ENCODE measurements around the gene GATAD2A. TPM values are rescaled to one million over a fixed set of nuclear protein-coding genes. Genes with fewer than 3 reads are reported as not detected.

The GATAD2A gene
- total and polyA plus RNA-seq, 2 of the 13 experiments (the other 11 are each of a cell fraction or from before 2014, with no cell fraction given) = 16.8 to 28.6 TPM

DNA sequence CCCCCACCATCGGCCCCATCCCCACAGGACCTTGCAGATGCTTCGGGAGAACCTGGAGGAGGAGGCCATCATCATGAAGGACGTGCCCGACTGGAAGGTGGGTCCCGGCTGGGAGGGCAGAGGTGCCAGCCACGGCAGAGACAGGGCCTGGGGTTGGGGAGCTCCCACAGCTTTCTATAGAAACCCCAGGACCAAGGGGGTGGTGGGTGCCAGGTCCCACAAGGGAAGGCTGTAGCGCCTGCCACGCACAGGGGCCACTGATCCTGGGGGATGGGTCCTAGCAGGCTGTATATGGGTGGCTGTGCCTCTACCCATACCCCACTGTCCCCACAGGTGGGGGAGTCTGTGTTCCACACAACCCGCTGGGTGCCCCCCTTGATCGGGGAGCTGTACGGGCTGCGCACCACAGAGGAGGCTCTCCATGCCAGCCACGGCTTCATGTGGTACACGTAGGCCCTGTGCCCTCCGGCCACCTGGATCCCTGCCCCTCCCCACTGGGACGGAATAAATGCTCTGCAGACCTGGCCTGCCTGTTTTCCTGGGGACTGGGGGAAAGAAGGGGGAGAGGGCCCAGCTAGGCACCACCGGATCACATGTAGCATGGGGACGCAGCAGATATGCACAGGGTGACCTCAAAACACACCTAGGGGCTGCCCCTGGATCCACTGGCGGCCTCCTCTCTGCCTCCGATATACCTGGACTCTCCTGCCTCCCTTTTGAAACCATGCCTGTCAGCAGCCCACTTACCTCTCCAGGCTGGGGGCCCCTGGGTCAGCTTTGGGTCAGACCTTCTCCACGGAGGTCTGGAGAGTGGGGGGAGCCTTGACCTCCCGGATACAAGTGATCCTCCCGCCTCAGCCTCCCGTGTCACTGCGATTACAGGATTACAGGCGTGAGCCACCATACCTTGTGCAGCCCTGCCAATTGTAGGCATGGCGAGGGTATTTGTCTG, 122.5 kb downstream of the GATAD2A start:
- no peak for ATAC-seq
- DNase-seq (ENCODE audit: low spot score) = no peak
- Histone ChIP-seq H3K27ac (ENCODE audit: extremely low read length, insufficient read depth, low read length) (no peak overlapping the region), H4K20me1 (ENCODE audit: insufficient read depth, low read length) (peaks cover 7% of the 10 kb centered on the region), H3K27me3 (ENCODE audit: control insufficient read depth in 1 of 2, insufficient read depth in 2 of 2, low read length in 2 of 2) (no peaks in the 10 kb centered on the region), H3K9me3 (ENCODE audit: low read length) (no peaks in the 10 kb centered on the region), H3K4me3 (replicated peaks in 1 of 3; ENCODE audit: insufficient read depth in 1 of 3, low read depth in 2 of 3, low read length in 3 of 3) (no peak overlapping the region), H3K9ac (ENCODE audit: insufficient read depth, low read depth, low read length) (no peak overlapping the region), H3K36me3 (replicated peaks in 1 of 2; ENCODE audit: control insufficient read depth in 1 of 2, insufficient read depth in 2 of 2, low read length in 2 of 2) (peaks cover 6 to 24% of the 10 kb centered on the region in 2 experiments; a peak in 3 of 5 replicates), H3K79me2 (ENCODE audit: insufficient read depth, low read length) (peaks cover 3% of the 10 kb centered on the region), H3K4me2 (ENCODE audit: low read depth, low read length) (no peak overlapping the region), H3K4me1 (ENCODE audit: insufficient read depth, low read length) (peaks cover 4% of the 10 kb centered on the region; the same call in 1 of the 2 replicates), H2AFZ (ENCODE audit: low read length) (no peak overlapping the region)
- BruUV-seq (replicated peaks) = no TSS peak
- intact Hi-C loops (cut with micrococcal nuclease; ENCODE audit: unreplicated experiment) = no loop called here
- ChIA-PET POLR2A (no interaction called here), CTCF (ENCODE audit: low intra/inter-chr PET ratio, low total read pairs) (no interaction called here)
- 98% methylated on average over 17 of the region's 27 CpGs for WGBS (ENCODE audit: low lambda C conversion rate)
- no peak for FAIRE-seq
- TF ChIP-seq AGO2 (optimal IDR thresholded peaks at IDR 0.05; ENCODE audit: low read depth, low read length) (peak; percentile 51), SETDB1 (CRISPR knock-in tag; IDR thresholded peaks at IDR 0.05; ENCODE audit: borderline replicate concordance) (no peak), FOXA3 (CRISPR knock-in tag; IDR thresholded peaks at IDR 0.05) (no peak), ZNF570 (CRISPR knock-in tag; IDR thresholded peaks at IDR 0.05; ENCODE audit: borderline replicate concordance) (no peak), ZNF615 (CRISPR knock-in tag; IDR thresholded peaks at IDR 0.05; ENCODE audit: borderline replicate concordance) (no peak), SAP130 (CRISPR knock-in tag; IDR thresholded peaks at IDR 0.05; ENCODE audit: low read depth) (no peak), ZNF850 (CRISPR knock-in tag; conservative IDR thresholded peaks at IDR 0.05) (no peak), ZNF556 (CRISPR knock-in tag; IDR thresholded peaks at IDR 0.05; ENCODE audit: borderline replicate concordance) (no peak), RBFOX2 (IDR thresholded peaks at IDR 0.05; ENCODE audit: low read depth, low read length) (0 out of 2 replicates have a peak, but pooled peaks have one; percentile 35), U2AF2 (IDR thresholded peaks at IDR 0.05; ENCODE audit: low read depth, low read length) (no peak), MAZ (IDR thresholded peaks at IDR 0.05; ENCODE audit: borderline replicate concordance, low read depth, low read length) (no peak), MAZ (CRISPR knock-in tag; IDR thresholded peaks at IDR 0.05; ENCODE audit: low read depth) (no peak), RFX3 (CRISPR knock-in tag; IDR thresholded peaks at IDR 0.05) (no peak), HOXA3 (CRISPR knock-in tag; IDR thresholded peaks at IDR 0.05) (no peak), PHF8 (CRISPR knock-in tag; IDR thresholded peaks at IDR 0.05) (no peak), TGIF2 (CRISPR knock-in tag; IDR thresholded peaks at IDR 0.05) (no peak), NR2F1 (CRISPR knock-in tag; IDR thresholded peaks at IDR 0.05) (no peak), ZNF260 (CRISPR knock-in tag; IDR thresholded peaks at IDR 0.05; ENCODE audit: borderline replicate concordance, low read depth) (no peak)
- TF ChIP-seq, protein P1, sequence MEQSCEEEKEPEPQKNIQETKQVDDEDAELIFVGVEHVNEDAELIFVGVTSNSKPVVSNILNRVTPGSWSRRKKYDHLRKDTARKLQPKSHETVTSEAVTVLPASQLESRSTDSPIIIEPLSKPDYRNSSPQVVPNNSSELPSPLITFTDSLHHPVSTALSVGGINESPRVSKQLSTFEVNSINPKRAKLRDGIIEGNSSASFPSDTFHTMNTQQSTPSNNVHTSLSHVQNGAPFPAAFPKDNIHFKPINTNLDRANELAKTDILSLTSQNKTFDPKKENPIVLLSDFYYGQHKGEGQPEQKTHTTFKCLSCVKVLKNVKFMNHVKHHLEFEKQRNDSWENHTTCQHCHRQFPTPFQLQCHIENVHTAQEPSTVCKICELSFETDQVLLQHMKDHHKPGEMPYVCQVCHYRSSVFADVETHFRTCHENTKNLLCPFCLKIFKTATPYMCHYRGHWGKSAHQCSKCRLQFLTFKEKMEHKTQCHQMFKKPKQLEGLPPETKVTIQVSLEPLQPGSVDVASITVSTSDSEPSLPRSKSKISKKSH (CRISPR knock-in tag; IDR thresholded peaks at IDR 0.05; ENCODE audit: borderline replicate concordance) = no peak
- in situ Hi-C loops (cut with HindIII; ENCODE audit: extremely low pct_ligation_motif_present, low pct_unique_long_range_greater_than_20kb) = loop anchor here (25.0 kb wide), 1 partner anchor 434 kb away; no protein-coding TSS in a partner anchor
